Measurements from ENCODE around the gene FAM47E. TPM values are rescaled to one million over a fixed set of nuclear protein-coding genes. Genes with fewer than 3 reads are reported as not detected.
"Not testable (repeated sequence)": the region's sequence is repeated elsewhere in the genome, so short reads cannot be mapped to it uniquely, and the experiment has no call there.

FAM47E gene
- polyA plus RNA-seq, 1 donor from 2014 or later: not detected

DNA sequence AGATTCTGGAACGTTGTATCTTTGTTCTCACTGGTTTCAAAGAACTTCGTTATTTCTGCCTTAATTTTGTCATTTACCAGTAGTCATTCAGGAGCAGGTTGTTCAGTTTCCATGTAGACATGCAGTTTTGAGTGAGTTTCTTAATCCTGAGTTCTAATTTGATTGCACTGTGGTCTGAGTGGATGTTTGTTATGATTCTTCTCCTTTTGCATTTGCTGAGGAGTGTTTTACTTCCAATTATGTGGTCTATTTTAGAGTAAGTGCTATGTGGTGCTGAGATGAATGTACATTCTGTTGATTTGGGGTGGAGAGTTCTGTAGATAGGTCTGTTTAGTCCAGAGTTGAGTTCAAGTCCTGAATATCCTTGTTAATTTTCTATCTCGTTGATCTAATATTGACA, 36.3 kb downstream of the FAM47E start:
- H3K4me1 Mint-ChIP-seq, H3K27ac Mint-ChIP-seq, H3K9me3 Mint-ChIP-seq, H3K4me3 Mint-ChIP-seq, H3K36me3 Mint-ChIP-seq: not testable (repeated sequence)
- H3K27me3 Mint-ChIP-seq: peaks cover 18% of the 10 kb centered on the region

DNA sequence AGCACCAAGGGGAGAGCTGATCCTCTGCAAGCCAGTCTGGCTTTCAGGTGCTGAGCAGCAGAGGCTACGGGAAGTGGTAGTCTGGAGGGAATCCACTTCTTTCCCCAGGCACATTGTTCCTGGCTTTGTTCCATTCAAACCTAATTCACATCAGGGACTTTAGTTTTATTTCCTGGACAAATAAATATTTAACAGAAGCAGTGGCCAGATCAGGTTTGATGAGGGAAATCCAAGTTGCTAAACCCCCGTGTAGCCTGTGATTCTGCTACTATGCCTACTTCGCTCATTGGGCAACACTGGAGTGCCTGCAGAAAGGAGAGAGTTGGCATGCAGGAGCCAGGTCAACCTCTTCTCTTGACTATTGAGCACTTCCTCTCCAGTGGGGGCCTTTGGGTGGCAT, 41.2 kb downstream of the FAM47E start:
- Mint-ChIP-seq H3K9me3 (peaks cover 2 to 11% (median 11%) of the 10 kb centered on the region in 3 donors), H3K36me3 (no peaks in the 10 kb centered on the region), H3K27ac (no peak overlapping the region), H3K4me1 (peaks cover 0 to 1% (median 0%) of the 10 kb centered on the region in 3 donors), H3K27me3 (peaks cover 21% of the 10 kb centered on the region), H3K4me3 (no peak overlapping the region)

DNA sequence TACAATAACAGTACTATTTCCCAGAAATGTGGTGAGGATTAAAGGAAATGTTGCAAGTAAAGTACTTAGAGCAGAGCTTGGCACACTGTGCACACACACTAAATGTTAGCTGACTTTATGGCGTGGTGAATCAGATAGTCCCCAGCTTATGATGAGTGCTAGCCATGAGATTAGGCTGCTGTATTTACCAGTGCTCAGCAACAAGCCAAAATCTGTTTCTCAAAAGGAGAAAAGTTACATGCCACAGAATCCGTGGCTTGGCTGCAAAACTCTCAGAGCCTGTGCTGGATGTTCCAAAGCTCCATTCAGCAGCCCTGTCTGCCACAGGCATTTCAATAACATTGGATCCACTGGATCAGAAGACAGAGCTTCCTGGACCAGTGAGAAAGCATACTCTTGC, 42.3 kb downstream of the FAM47E start:
- peaks cover 21% of the 10 kb centered on the region for H3K27me3 Mint-ChIP-seq
- peaks cover 7 to 18% (median 13%) of the 10 kb centered on the region in 3 donors for H3K9me3 Mint-ChIP-seq
- H3K4me1 Mint-ChIP-seq: peaks cover 0 to 1% (median 0%) of the 10 kb centered on the region in 3 donors
- no peaks in the 10 kb centered on the region for H3K36me3 Mint-ChIP-seq
- H3K4me3 Mint-ChIP-seq: no peak overlapping the region
- H3K27ac Mint-ChIP-seq: no peak overlapping the region

DNA sequence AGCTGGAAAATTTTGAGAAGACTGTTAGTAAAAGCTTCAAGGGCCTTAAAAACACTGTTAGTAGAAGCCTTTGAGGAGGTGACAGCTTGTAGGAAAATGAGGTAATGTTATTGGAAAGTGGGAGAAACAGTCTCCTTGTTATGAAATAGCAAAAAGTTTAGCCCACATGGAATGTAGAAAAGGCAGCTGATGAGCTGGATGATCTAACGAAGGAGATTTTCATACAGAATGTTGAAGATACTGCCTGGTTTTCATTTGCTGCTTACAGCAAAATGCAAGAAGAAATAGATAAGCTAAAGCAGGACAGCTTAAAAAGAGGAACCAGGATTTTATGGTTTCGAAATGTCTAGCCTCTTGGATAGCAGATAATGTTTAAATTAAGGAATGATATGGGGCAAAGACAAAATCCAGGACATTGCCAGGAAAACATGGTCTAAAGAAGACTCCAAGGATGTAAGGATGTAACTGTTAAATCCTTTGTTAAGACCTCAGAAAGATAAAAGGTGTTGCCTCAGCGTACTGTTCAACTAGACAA, 44.8 kb downstream of the FAM47E start:
- H3K36me3 Mint-ChIP-seq: no peaks in the 10 kb centered on the region
- H3K4me3 Mint-ChIP-seq: no peak overlapping the region
- no peak overlapping the region for H3K27ac Mint-ChIP-seq
- H3K4me1 Mint-ChIP-seq: no peaks in the 10 kb centered on the region
- H3K27me3 Mint-ChIP-seq: peaks cover 12% of the 10 kb centered on the region
- peaks cover 8 to 22% (median 13%) of the 10 kb centered on the region in 3 donors for H3K9me3 Mint-ChIP-seq

DNA sequence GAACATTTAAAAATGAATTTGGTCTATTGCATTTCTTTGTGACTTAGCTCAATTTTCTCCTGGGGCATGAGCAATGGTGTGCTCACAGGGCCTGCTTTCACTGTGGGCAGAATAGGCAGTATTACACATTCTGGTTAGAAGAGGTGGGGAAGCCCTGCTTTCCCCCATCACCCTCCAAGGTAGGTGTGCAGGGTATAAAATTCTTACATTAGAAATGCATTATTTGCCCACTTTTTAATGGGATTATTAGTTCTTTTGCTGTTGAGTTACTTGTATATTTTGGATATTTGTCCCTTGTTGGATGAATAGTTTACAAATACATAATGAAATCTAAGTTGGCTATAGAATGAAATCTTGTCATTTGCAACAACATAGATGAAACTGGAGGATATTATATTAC, 46.7 kb downstream of the FAM47E start:
- H3K27ac Mint-ChIP-seq: no peak overlapping the region
- H3K27me3 Mint-ChIP-seq: peaks cover 5% of the 10 kb centered on the region
- H3K4me1 Mint-ChIP-seq: no peaks in the 10 kb centered on the region
- H3K4me3 Mint-ChIP-seq: peak overlapping the region in 1 of 4 donors; percentile 1
- peaks cover 8 to 22% (median 13%) of the 10 kb centered on the region in 3 donors for H3K9me3 Mint-ChIP-seq
- no peaks in the 10 kb centered on the region for H3K36me3 Mint-ChIP-seq

DNA sequence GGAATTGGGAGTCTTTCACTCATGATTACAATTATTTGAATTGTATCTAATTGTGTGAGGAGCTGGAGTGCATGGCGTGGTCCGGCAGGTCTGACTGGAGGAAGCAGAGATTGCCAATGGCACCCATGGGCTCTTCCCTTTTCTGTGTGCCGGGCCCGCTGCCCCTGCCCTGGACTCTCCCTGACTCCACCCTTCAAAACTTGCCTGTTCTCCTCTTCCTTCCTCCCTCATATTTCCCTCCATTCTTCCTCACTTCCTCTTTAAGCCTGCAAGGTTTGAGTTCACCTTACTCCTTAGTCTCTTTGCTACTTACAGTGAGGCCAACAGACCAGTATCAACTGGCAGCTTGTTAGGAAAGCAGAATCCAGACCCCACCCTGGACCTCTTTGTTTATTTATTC, 48.5 kb downstream of the FAM47E start:
- H3K27me3 Mint-ChIP-seq: peaks cover 12% of the 10 kb centered on the region
- peaks cover 8 to 22% (median 13%) of the 10 kb centered on the region in 3 donors for H3K9me3 Mint-ChIP-seq
- H3K27ac Mint-ChIP-seq: no peak overlapping the region
- H3K4me3 Mint-ChIP-seq: no peak overlapping the region
- peaks cover 0 to 4% (median 4%) of the 10 kb centered on the region in 3 donors for H3K4me1 Mint-ChIP-seq
- H3K36me3 Mint-ChIP-seq: no peaks in the 10 kb centered on the region

DNA sequence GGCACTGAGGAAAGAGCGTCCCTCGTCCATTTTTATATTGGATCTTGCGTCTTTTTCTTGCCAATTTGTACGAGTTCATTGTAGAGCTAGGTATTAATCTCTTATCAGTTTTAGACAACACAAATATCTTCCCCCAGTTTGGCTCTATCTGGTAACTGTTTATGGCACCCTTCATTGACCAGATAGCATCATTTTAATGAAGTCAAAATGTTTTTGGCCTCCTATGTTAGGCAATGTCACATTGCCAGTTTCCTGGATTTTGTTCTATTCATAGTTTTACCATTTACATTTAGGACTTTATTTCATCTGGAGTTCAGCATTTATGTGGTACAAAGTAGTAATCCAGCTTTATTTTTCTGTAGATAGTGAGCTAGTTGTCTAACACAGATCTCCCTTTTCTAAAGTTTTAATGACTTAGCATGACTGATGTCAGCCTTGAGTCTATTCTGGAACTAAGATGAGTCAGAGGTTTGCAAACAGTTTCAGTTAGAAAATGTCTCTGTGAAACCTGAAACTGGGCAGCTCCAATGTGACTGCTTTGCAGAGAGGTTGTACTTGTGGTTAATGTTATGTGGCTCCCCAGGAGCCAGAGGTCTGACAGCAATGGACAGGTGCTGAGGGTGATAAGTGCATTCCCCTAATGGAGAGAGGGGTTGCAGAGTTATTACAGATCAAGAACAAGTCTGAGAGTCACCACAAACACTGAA, 49.7 kb downstream of the FAM47E start:
- H3K27me3 Mint-ChIP-seq: peaks cover 18% of the 10 kb centered on the region
- no peak overlapping the region for H3K27ac Mint-ChIP-seq
- peaks cover 6 to 20% (median 10%) of the 10 kb centered on the region in 3 donors for H3K9me3 Mint-ChIP-seq
- peaks cover 5 to 9% (median 7%) of the 10 kb centered on the region in 3 donors for H3K4me1 Mint-ChIP-seq
- no peak overlapping the region for H3K4me3 Mint-ChIP-seq
- H3K36me3 Mint-ChIP-seq: no peaks in the 10 kb centered on the region

DNA sequence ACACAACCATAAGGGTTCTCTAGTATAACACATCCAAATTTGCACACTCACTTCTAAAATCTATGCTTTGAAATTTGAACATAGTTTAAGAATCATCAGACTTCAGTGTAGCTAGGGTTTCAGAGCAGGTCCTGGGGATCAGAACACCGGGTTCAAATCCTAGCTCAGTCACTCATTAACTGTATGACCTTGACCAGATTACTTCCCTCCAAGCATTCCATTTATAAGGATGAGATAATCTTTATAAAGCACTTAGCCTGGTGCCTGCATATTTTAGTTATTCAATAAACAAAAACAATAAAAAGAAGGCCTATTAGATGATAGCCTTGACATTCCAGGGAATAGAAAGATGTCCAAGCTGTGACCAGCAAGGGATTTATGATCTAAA, 50.2 kb downstream of the FAM47E start:
- H3K4me1 Mint-ChIP-seq: peaks cover 5 to 9% (median 7%) of the 10 kb centered on the region in 3 donors
- H3K27me3 Mint-ChIP-seq: peaks cover 20% of the 10 kb centered on the region
- H3K9me3 Mint-ChIP-seq: peaks cover 6 to 17% (median 8%) of the 10 kb centered on the region in 3 donors

DNA sequence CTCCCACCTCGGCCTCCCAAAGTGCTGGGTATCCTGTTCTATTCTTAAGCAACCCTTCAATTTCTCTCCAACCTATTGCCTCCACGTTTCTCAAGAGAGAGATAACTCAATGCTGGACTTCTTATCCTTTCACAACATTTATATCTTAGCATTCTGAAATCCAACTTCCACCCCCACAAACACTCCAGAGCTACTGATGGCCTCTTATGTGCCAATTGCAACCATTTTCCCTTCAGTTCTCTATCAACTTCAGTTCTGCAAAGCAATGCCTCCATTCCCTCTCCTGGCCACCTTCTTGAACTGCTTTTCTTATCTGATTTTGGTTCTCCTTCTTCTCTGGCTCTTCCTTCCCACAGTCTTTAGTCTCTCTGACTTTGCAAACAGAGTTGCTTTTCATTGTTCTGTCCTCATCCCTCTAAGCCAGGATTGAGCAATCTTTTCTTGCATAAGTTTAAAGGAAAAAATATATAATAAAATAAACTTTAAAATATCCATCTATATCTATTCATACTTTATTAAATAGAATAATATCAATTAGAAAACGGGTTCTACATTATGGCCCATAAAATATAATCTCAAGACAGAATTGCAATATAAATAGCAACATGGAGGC, 51.4 kb downstream of the FAM47E start:
- Mint-ChIP-seq H3K27me3 (peaks cover 25% of the 10 kb centered on the region), H3K4me1 (peaks cover 5 to 9% (median 7%) of the 10 kb centered on the region in 3 donors), H3K9me3 (peaks cover 2 to 10% (median 6%) of the 10 kb centered on the region in 3 donors), H3K4me3 (peak overlapping the region in 1 of 4 donors; percentile 46), H3K27ac (no peak overlapping the region), H3K36me3 (no peaks in the 10 kb centered on the region)

More for the DNA sequence above, 50.2 kb downstream of the FAM47E start:
- Mint-ChIP-seq H3K27ac (no peak overlapping the region), H3K4me3 (no peak overlapping the region), H3K36me3 (no peaks in the 10 kb centered on the region)

DNA sequence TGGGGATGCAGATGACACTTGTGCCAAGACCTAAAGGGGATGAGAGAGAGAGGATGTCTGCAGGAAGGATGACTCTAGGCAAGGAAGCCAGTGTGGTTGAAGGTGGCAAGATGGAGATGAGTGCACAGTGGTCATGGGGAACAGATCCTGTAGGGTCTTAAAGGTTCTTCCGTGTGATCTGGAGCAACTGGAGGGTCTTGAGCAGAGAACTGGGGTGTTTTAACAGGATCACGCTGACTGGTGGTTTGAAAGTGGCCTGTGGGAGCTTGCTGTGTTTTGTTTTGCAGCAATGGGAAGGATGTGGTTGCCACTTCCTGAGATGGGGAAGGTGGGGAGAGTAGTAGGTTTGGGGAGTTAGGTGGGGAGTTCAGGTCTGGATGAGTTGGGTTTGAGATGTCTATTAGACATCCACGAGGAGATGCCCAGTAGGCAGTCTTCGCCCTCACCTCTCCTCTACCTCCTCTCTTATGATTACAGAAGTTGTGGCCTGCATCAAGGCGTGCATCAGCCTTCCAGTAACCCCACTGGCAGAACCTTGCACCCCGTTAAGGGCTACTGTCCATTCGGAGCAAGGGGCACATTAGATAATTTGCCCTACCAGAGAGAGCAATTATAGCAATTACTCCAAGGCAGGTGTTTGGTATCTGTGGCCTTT, 53.6 kb downstream of the FAM47E start:
- H3K4me1 Mint-ChIP-seq: peaks cover 5 to 9% (median 7%) of the 10 kb centered on the region in 3 donors
- H3K4me3 Mint-ChIP-seq: peak overlapping the region; percentile 30 to 91 (median 77)
- H3K27me3 Mint-ChIP-seq: peaks cover 28% of the 10 kb centered on the region
- H3K9me3 Mint-ChIP-seq: no peaks in the 10 kb centered on the region
- H3K36me3 Mint-ChIP-seq: no peaks in the 10 kb centered on the region
- no peak overlapping the region for H3K27ac Mint-ChIP-seq

DNA sequence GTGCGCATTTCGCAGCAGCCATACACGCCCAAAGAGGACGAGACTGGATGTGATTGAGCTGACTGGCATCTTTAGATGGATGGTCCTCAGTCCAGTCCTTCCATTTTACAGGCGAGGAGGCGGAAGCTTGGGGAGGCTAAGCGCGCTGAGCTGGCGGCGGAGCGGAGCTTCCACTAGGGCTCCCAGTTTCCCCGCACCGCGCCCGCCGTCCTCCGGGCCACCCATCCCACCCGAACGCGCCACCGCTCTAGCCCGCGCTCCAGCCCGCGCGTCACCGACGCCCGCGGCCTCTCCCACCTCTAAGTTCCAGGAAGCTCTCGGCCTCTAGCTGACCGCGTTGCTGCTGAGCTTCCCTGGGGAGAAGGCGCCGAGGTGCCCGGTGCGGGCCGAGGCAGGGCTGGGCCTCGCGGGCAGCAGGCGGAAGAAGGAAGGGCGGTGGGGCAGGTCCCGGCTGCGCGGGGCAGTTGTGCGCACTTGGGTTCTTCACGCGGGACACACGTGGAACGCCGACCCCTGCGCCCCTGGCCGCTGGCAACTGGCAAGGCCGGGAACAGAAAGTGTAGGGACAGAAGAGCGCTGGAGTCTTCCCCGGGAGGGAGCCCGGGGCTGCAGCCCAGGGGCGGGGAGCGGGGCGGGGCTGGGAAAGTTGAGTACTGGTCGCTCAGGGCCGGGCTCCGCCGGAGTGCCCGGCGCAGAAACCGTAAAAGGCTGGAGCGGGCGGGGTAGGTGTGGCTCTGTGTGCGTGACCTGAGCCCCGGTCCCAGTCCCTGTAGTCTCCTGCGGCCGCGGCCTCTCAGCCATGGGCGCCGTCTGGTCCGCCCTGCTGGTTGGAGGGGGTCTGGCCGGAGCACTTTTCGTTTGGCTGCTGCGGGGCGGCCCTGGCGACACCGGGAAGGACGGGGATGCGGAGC, 54.7 kb downstream of the FAM47E start, which contains the start of gene STBD1:
STBD1 (plus strand) TSS at position 763 of the 911 bp plus-strand sequence; CDS start at position 800, 37 bp downstream.
- H3K27ac Mint-ChIP-seq: no peak within 1 kb of the TSS
- H3K4me3 Mint-ChIP-seq: peak within 1 kb of the TSS; percentile 68 to 91 (median 77)
- H3K4me1 Mint-ChIP-seq: peaks cover 5 to 9% (median 7%) of the 10 kb centered on the region in 3 donors
- H3K27me3 Mint-ChIP-seq: peaks cover 28% of the 10 kb centered on the region
- no peaks in the 10 kb centered on the region for H3K9me3 Mint-ChIP-seq
- H3K36me3 Mint-ChIP-seq: no peaks in the 10 kb centered on the region

DNA sequence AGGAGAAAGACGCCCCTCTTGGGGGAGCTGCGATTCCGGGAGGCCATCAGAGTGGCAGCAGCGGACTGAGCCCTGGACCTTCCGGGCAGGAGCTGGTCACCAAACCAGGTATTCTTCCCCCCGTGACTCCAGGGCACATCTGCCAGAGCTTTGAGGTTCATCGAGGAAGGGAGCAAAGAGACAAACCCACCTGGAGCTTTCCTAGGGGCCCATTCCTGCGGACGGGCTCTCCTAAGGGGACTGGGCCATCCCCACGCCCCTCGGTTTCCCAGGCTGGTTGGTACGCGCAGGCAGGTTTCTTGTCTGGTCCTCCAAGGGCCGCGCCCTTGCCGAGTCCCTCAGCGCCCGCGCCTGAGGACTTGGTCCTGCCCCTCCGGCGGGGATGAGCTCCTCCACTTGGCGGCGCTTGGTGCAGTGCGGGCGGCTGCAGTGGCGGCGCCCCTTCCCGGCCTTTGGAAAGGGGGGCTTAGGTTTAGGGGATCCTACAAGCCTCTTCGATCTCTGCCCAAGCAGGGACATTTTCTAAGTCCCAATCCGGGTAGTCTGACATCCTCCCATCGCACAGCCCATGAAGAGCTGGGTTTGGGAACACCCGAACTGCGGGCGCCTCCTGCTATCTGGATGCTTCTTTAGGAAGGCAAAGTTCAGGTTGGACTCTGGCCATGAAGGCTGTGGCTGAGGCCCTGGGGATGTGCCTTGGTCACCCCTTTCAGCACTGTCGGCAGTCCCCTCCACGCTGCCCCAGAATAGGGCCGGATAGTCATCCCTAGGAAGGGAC, 55.5 kb downstream of the FAM47E start:
- Mint-ChIP-seq H3K36me3 (no peaks in the 10 kb centered on the region), H3K27ac (no peak overlapping the region), H3K4me1 (peaks cover 5 to 9% (median 7%) of the 10 kb centered on the region in 3 donors), H3K9me3 (no peaks in the 10 kb centered on the region), H3K4me3 (peak overlapping the region; percentile 67 to 82 (median 70)), H3K27me3 (peaks cover 28% of the 10 kb centered on the region)

DNA sequence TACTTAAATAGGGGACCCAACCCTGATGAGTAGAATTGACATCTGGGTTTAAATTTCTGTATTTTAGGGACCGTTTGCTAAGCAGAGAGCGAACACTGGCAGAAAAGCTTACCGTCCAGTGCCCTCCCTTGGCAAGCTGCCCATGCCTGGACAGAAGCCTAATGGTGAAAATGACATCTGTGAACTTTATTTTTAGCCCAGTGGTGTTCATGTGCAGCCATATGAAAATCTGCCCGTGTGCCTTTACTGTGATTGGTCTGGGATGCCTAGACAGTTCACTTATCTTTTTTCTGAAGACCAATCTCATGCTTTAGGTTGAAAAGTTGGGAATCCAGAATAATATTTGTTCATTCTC, 56.1 kb downstream of the FAM47E start:
- Mint-ChIP-seq H3K4me1 (peaks cover 5 to 9% (median 7%) of the 10 kb centered on the region in 3 donors), H3K27me3 (peaks cover 26% of the 10 kb centered on the region)

More for the DNA sequence above, 56.1 kb downstream of the FAM47E start:
- no peak overlapping the region for H3K27ac Mint-ChIP-seq
- peak overlapping the region in 2 of 4 donors; percentile 0 to 68 for H3K4me3 Mint-ChIP-seq
- no peaks in the 10 kb centered on the region for H3K9me3 Mint-ChIP-seq
- no peaks in the 10 kb centered on the region for H3K36me3 Mint-ChIP-seq

All from IgD-negative memory B cell (primary cell).